ENCODE data around the gene ARL4A. TPM values are rescaled to one million over a fixed set of nuclear protein-coding genes. Genes with fewer than 3 reads are reported as not detected.

ARL4A gene
- polyA plus RNA-seq, 1 donor (not counting 4 experiments of a cell fraction or from before 2014, with no cell fraction given) = 17.1 TPM

DNA sequence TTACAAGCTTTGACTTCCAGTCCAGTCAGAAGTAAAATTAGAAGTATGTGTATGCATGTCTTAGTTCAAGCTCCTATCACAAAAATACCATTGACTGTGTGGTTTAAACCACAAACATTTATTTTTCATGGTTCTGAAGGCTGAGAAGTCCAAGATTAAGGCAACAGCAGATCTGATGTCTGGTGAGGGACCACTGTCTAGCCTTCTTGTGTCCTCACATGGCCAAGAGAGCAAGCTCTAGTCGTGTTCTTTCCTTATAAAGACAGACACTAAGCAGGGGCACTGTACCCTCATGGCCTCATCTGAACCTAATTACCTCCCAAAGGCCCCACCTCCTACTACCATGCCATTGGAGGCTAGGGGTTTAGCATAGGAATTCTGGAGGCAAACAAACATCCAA, 41.3 kb upstream of the ARL4A start:
- dilution Hi-C loops (cut with MboI; ENCODE audit: extremely low pct_ligation_motif_present, low sequenced_read_pairs) = no loop called here
- Histone ChIP-seq H3K4me3 (ENCODE audit: control insufficient read depth in 2 of 3, extremely low read depth in 1 of 3, insufficient read depth in 2 of 3, low read depth in 1 of 3, low read length in 3 of 3) (no peak overlapping the region), H3K27ac (ENCODE audit: control insufficient read depth, insufficient read depth, low read length) (no peak overlapping the region)

GRCh38 chr7:12647364-12648219, 39.8 kb upstream of the ARL4A start:
- peak overlapping the region; percentile 43 for H3K4me2 ChIP-seq (ENCODE audit: control insufficient read depth, extremely low read depth, insufficient read depth, low read depth, low read length)
- peak; percentile 84 for FAIRE-seq
- no peaks in the 10 kb centered on the region for H3K79me2 ChIP-seq (ENCODE audit: control insufficient read depth, insufficient read depth, low read length)
- H3K36me3 ChIP-seq (ENCODE audit: control insufficient read depth in 2 of 2, extremely low read depth in 1 of 2, insufficient read depth in 2 of 2, low read length in 2 of 2) = no peaks in the 10 kb centered on the region
- peak; percentile 25 for DNase-seq (ENCODE audit: low read depth, low spot score)
- H2AFZ ChIP-seq (ENCODE audit: control insufficient read depth, low read length) = peak overlapping the region; percentile 61
- no peaks in the 10 kb centered on the region for H3K9me1 ChIP-seq (ENCODE audit: control insufficient read depth, extremely low read depth, insufficient read depth, low read length)
- dilution Hi-C loops (cut with MboI; ENCODE audit: extremely low pct_ligation_motif_present, low sequenced_read_pairs) = no loop called here
- H3K9me3 ChIP-seq (ENCODE audit: control insufficient read depth, low read depth, low read length) = no peaks in the 10 kb centered on the region
- no peaks in the 10 kb centered on the region for H4K20me1 ChIP-seq (ENCODE audit: control insufficient read depth, extremely low read depth, insufficient read depth, low read length)
- peak overlapping the region in 1 of 3 experiments; percentile 22 for H3K4me3 ChIP-seq (ENCODE audit: control insufficient read depth in 2 of 3, extremely low read depth in 1 of 3, insufficient read depth in 2 of 3, low read depth in 1 of 3, low read length in 3 of 3)
- no peaks in the 10 kb centered on the region for H3K27me3 ChIP-seq (ENCODE audit: control insufficient read depth, extremely low read depth, insufficient read depth, low read length)
- peak overlapping the region; percentile 55 for H3K27ac ChIP-seq (ENCODE audit: control insufficient read depth, insufficient read depth, low read length)
- H3K9ac ChIP-seq (ENCODE audit: control insufficient read depth, extremely low read depth, insufficient read depth, low read length) = no peak overlapping the region
- no peak for TF ChIP-seq EZH2 (IDR thresholded peaks at IDR 0.05; ENCODE audit: low read length)
- TF ChIP-seq, protein P1, sequence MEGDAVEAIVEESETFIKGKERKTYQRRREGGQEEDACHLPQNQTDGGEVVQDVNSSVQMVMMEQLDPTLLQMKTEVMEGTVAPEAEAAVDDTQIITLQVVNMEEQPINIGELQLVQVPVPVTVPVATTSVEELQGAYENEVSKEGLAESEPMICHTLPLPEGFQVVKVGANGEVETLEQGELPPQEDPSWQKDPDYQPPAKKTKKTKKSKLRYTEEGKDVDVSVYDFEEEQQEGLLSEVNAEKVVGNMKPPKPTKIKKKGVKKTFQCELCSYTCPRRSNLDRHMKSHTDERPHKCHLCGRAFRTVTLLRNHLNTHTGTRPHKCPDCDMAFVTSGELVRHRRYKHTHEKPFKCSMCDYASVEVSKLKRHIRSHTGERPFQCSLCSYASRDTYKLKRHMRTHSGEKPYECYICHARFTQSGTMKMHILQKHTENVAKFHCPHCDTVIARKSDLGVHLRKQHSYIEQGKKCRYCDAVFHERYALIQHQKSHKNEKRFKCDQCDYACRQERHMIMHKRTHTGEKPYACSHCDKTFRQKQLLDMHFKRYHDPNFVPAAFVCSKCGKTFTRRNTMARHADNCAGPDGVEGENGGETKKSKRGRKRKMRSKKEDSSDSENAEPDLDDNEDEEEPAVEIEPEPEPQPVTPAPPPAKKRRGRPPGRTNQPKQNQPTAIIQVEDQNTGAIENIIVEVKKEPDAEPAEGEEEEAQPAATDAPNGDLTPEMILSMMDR (optimal IDR thresholded peaks at IDR 0.05 in 1 of 3, IDR thresholded peaks at IDR 0.05 in 1 of 3, conservative IDR thresholded peaks at IDR 0.05 in 1 of 3; ENCODE audit: extremely low read depth in 1 of 3, insufficient read depth in 2 of 3, low read length in 3 of 3) = no peak
- H3K4me1 ChIP-seq (ENCODE audit: control insufficient read depth, extremely low read depth, insufficient read depth, low read length) = peaks cover 24% of the 10 kb centered on the region

More for the DNA sequence above, 41.3 kb upstream of the ARL4A start:
- DNase-seq (ENCODE audit: low read depth, low spot score) (no peak), FAIRE-seq (peak; percentile 13)
- H3K9me1 ChIP-seq (ENCODE audit: control insufficient read depth, extremely low read depth, insufficient read depth, low read length) = no peaks in the 10 kb centered on the region
- peaks cover 24% of the 10 kb centered on the region for H3K4me1 ChIP-seq (ENCODE audit: control insufficient read depth, extremely low read depth, insufficient read depth, low read length)
- H3K79me2 ChIP-seq (ENCODE audit: control insufficient read depth, insufficient read depth, low read length) = no peaks in the 10 kb centered on the region
- H3K9ac ChIP-seq (ENCODE audit: control insufficient read depth, extremely low read depth, insufficient read depth, low read length) = no peak overlapping the region
- H3K4me2 ChIP-seq (ENCODE audit: control insufficient read depth, extremely low read depth, insufficient read depth, low read depth, low read length) = no peak overlapping the region
- no peaks in the 10 kb centered on the region for H3K9me3 ChIP-seq (ENCODE audit: control insufficient read depth, low read depth, low read length)
- TF ChIP-seq, protein P1 (optimal IDR thresholded peaks at IDR 0.05 in 1 of 3, IDR thresholded peaks at IDR 0.05 in 1 of 3, conservative IDR thresholded peaks at IDR 0.05 in 1 of 3; ENCODE audit: extremely low read depth in 1 of 3, insufficient read depth in 2 of 3, low read length in 3 of 3) = no peak
- TF ChIP-seq EZH2 (IDR thresholded peaks at IDR 0.05; ENCODE audit: low read length) = no peak
- H2AFZ ChIP-seq (ENCODE audit: control insufficient read depth, low read length) = peak overlapping the region; percentile 71
- no peaks in the 10 kb centered on the region for H3K36me3 ChIP-seq (ENCODE audit: control insufficient read depth in 2 of 2, extremely low read depth in 1 of 2, insufficient read depth in 2 of 2, low read length in 2 of 2)
- no peaks in the 10 kb centered on the region for H4K20me1 ChIP-seq (ENCODE audit: control insufficient read depth, extremely low read depth, insufficient read depth, low read length)
- no peaks in the 10 kb centered on the region for H3K27me3 ChIP-seq (ENCODE audit: control insufficient read depth, extremely low read depth, insufficient read depth, low read length)

Data from keratinocyte (primary cell).